HPDE6-E6E7 (cell line): ENCODE measurements around the gene PAX2.

ENCODE experiments used
- DNase-seq: peaks from one replicate; pipeline ENCODE4 v3.0.0; 2011; ENCODE audit warnings: missing footprints; ENCODE audit errors: extremely low spot score

The PAX2 gene

GRCh38 chr10:100817268-100817839 lies 72.0 kb downstream of the PAX2 start:
- DNase-seq: no peak

- no peak for DNase-seq
These were observed 74.0 kb downstream of the PAX2 start for GRCh38 chr10:100819424-100819823.

GRCh38 chr10:100823194-100823593 lies 77.8 kb downstream of the PAX2 start:
- DNase-seq: no peak

- no peak for DNase-seq
These were observed 79.5 kb downstream of the PAX2 start for GRCh38 chr10:100824886-100825285.

- DNase-seq: no peak
These were observed 80.0 kb downstream of the PAX2 start for GRCh38 chr10:100825325-100825875.

GRCh38 chr10:100826031-100826651 lies 80.8 kb downstream of the PAX2 start:
- no peak for DNase-seq

- DNase-seq: no peak
These were observed 81.2 kb downstream of the PAX2 start for GRCh38 chr10:100826661-100826982.

- DNase-seq: no peak
These were observed 81.8 kb downstream of the PAX2 start for GRCh38 chr10:100826983-100827818.

- no peak for DNase-seq
These were observed 82.7 kb downstream of the PAX2 start for GRCh38 chr10:100827819-100828737.

GRCh38 chr10:100828738-100829096 lies 83.3 kb downstream of the PAX2 start:
- no peak for DNase-seq

- no peak for DNase-seq
These were observed 83.9 kb downstream of the PAX2 start for GRCh38 chr10:100829097-100829870.

- no peak for DNase-seq
These were observed 84.7 kb downstream of the PAX2 start for GRCh38 chr10:100829933-100830727.

GRCh38 chr10:100830728-100831111 lies 85.3 kb downstream of the PAX2 start:
- no peak for DNase-seq

- DNase-seq: no peak
These were observed 86.4 kb downstream of the PAX2 start for GRCh38 chr10:100831742-100832141.

- DNase-seq: no peak
These were observed 90.4 kb downstream of the PAX2 start for GRCh38 chr10:100835810-100836209.

GRCh38 chr10:100836891-100837290 lies 91.5 kb downstream of the PAX2 start:
- DNase-seq: no peak

GRCh38 chr10:100837300-100837699 lies 91.9 kb downstream of the PAX2 start:
- DNase-seq: no peak

- DNase-seq: no peak
These were observed 93.6 kb downstream of the PAX2 start for GRCh38 chr10:100838986-100839385.

- DNase-seq: no peak
These were observed 96.1 kb downstream of the PAX2 start for GRCh38 chr10:100841528-100841927.

- no peak for DNase-seq
These were observed 102.1 kb downstream of the PAX2 start for GRCh38 chr10:100847440-100847839.
